ENCODE data around the gene CPPED1.
A peak's percentile ranks its signal among the peaks of the same experiment; 100 is the strongest.

The CPPED1 gene

GRCh38 chr16:12828206-12828605, 24.5 kb upstream of the CPPED1 start:
- H3K14ac ChIP-seq (ENCODE audit: low read length) = no peak overlapping the region
- no peak overlapping the region for H3K9ac ChIP-seq (ENCODE audit: low read length)
- H3K79me2 ChIP-seq (ENCODE audit: control insufficient read depth, insufficient read depth, low read length, poor library complexity) = no peaks in the 10 kb centered on the region
- H3K4me3 ChIP-seq (ENCODE audit: low read depth, low read length) = no peak overlapping the region
- H2BK12ac ChIP-seq (ENCODE audit: low read length) = no peak overlapping the region
- no peak overlapping the region for H4K8ac ChIP-seq (ENCODE audit: low read depth, low read length)
- H3K18ac ChIP-seq (ENCODE audit: low read length) = no peak overlapping the region
- no peaks in the 10 kb centered on the region for H3K27me3 ChIP-seq (ENCODE audit: insufficient read depth, low read length)
- H3K4me2 ChIP-seq (ENCODE audit: low read length) = no peak overlapping the region
- H2AK5ac ChIP-seq (ENCODE audit: low read length) = no peak overlapping the region
- no peak for DNase-seq
- H3K4ac ChIP-seq (ENCODE audit: low read depth, low read length) = no peak overlapping the region
- H3K9me3 ChIP-seq (ENCODE audit: insufficient read depth, low read depth, low read length) = no peaks in the 10 kb centered on the region
- H3K27ac ChIP-seq (ENCODE audit: low read depth, low read length) = no peak overlapping the region
- H3K23ac ChIP-seq (ENCODE audit: low read length) = no peak overlapping the region
- no peak overlapping the region for H4K12ac ChIP-seq (ENCODE audit: low read depth, low read length)
- no peak overlapping the region for H2BK120ac ChIP-seq (ENCODE audit: insufficient read depth, low read length, poor library complexity)
- no peak overlapping the region for H4K91ac ChIP-seq (ENCODE audit: low read depth, low read length)
- no peaks in the 10 kb centered on the region for H3K36me3 ChIP-seq (ENCODE audit: control insufficient read depth in 1 of 2, insufficient read depth in 2 of 2, low read length in 2 of 2)
- H2AFZ ChIP-seq (ENCODE audit: insufficient read depth, low read length, poor library complexity) = no peak overlapping the region
- no peak overlapping the region for H2BK5ac ChIP-seq (ENCODE audit: low read depth, low read length, poor library complexity)
- H3K4me1 ChIP-seq (ENCODE audit: control insufficient read depth in 1 of 2, insufficient read depth in 2 of 2, low read length in 2 of 2) = no peaks in the 10 kb centered on the region
- H3K79me1 ChIP-seq (ENCODE audit: low read length) = no peaks in the 10 kb centered on the region

DNA sequence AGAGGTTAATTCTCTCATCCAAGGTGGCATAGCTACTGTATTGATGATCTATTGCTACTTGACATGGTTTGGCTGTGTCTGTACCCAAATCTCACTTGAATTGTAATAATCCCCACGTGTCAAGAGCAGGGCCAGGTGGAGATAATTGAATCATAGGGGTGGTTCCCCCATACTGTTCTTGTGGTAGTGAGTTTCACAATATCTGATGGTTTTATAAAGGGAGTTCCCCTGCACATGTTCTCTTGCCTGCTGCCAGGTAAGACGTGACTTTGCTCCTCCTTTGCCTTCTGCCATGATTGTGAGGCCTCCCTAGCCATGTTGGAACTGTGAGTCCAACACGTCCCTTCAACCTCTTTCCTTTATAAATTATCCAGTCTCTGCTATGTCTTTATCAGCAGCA, 22.9 kb upstream of the CPPED1 start:
- no peak overlapping the region for H2BK5ac ChIP-seq (ENCODE audit: low read depth, low read length, poor library complexity)
- no peaks in the 10 kb centered on the region for H3K9me3 ChIP-seq (ENCODE audit: insufficient read depth, low read depth, low read length)
- no CpG with 5 or more reads among the region's 3 CpGs for WGBS (ENCODE audit: extremely low coverage, insufficient coverage, insufficient read length)
- no peaks in the 10 kb centered on the region for H3K79me2 ChIP-seq (ENCODE audit: control insufficient read depth, insufficient read depth, low read length, poor library complexity)
- no peak overlapping the region for H3K4me2 ChIP-seq (ENCODE audit: low read length)
- H4K91ac ChIP-seq (ENCODE audit: low read depth, low read length) = no peak overlapping the region
- no peak overlapping the region for H3K9ac ChIP-seq (ENCODE audit: low read length)
- no peak overlapping the region for H2AK5ac ChIP-seq (ENCODE audit: low read length)
- no peak overlapping the region for H3K4ac ChIP-seq (ENCODE audit: low read depth, low read length)
- no peak overlapping the region for H3K27ac ChIP-seq (ENCODE audit: low read depth, low read length)
- H3K79me1 ChIP-seq (ENCODE audit: low read length) = no peaks in the 10 kb centered on the region
- no peak overlapping the region for H4K8ac ChIP-seq (ENCODE audit: low read depth, low read length)
- H3K27me3 ChIP-seq (ENCODE audit: insufficient read depth, low read length) = no peaks in the 10 kb centered on the region
- no peaks in the 10 kb centered on the region for H3K4me1 ChIP-seq (ENCODE audit: control insufficient read depth in 1 of 2, insufficient read depth in 2 of 2, low read length in 2 of 2)
- H2BK12ac ChIP-seq (ENCODE audit: low read length) = no peak overlapping the region
- DNase-seq = no peak
- H3K36me3 ChIP-seq (ENCODE audit: control insufficient read depth in 1 of 2, insufficient read depth in 2 of 2, low read length in 2 of 2) = no peaks in the 10 kb centered on the region
- no peak overlapping the region for H3K23ac ChIP-seq (ENCODE audit: low read length)
- no peak overlapping the region for H2AFZ ChIP-seq (ENCODE audit: insufficient read depth, low read length, poor library complexity)
- H3K4me3 ChIP-seq (ENCODE audit: low read depth, low read length) = no peak overlapping the region
- H4K12ac ChIP-seq (ENCODE audit: low read depth, low read length) = no peak overlapping the region
- no peak overlapping the region for H3K14ac ChIP-seq (ENCODE audit: low read length)
- no peak overlapping the region for H3K18ac ChIP-seq (ENCODE audit: low read length)
- no peak overlapping the region for H2BK120ac ChIP-seq (ENCODE audit: insufficient read depth, low read length, poor library complexity)

DNA sequence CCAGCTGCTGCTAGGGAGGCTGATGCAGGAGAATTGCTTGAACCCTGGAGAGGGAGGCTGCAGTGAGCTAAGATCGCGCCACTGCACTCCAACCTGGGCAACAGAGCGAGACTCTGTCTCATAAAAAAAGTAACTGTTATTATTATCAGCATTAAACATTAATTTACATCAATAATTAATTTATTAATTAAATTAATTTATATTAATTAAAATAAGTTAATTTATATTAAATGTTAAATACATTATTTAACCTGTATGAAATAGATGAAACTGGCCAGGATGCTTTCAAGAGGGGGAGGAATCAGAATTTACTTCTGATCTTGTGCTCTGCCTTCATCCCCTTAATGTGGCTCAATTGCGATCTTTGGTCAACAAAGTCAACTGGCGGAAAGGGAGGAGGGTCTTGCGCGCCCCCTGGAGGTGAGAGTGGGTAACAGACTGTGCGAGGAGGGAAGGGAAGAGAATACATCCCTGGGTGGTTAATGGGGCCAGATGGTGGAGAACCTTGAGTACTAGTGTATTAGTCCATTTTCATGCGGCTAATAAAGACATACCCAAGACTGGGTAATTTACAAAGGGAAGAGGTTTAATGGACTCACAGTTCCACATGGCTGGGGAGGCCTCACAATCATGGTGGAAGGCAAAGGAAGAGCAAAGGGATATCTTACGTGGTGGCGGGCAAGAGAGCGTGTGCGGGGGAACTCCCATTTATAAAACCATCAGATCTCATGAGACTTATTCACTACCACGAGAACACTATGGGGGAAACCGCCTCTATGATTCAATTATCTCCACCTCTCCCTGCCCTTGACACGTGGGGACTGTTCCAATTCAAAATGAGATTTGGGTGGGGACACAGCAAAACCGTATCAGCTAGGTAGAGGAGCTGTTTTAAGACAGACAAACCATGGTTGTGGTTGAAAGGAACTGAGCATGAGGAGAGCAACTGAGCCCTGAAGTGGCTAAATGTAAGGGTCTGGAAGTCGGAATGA, 15.7 kb upstream of the CPPED1 start:
- H3K79me2 ChIP-seq (ENCODE audit: control insufficient read depth, insufficient read depth, low read length, poor library complexity) = no peaks in the 10 kb centered on the region
- no peaks in the 10 kb centered on the region for H3K27me3 ChIP-seq (ENCODE audit: insufficient read depth, low read length)
- H3K36me3 ChIP-seq (ENCODE audit: control insufficient read depth in 1 of 2, insufficient read depth in 2 of 2, low read length in 2 of 2) = no peaks in the 10 kb centered on the region
- no peak overlapping the region for H4K8ac ChIP-seq (ENCODE audit: low read depth, low read length)
- no peak overlapping the region for H2AFZ ChIP-seq (ENCODE audit: insufficient read depth, low read length, poor library complexity)
- H3K23ac ChIP-seq (ENCODE audit: low read length) = no peak overlapping the region
- no CpG with 5 or more reads among the region's 18 CpGs for WGBS (ENCODE audit: extremely low coverage, insufficient coverage, insufficient read length)
- H3K9me3 ChIP-seq (ENCODE audit: insufficient read depth, low read depth, low read length) = no peaks in the 10 kb centered on the region
- H3K79me1 ChIP-seq (ENCODE audit: low read length) = no peaks in the 10 kb centered on the region
- H2BK12ac ChIP-seq (ENCODE audit: low read length) = no peak overlapping the region
- H3K9ac ChIP-seq (ENCODE audit: low read length) = no peak overlapping the region
- no peak overlapping the region for H4K91ac ChIP-seq (ENCODE audit: low read depth, low read length)
- no peak overlapping the region for H3K4me3 ChIP-seq (ENCODE audit: low read depth, low read length)
- H3K4me1 ChIP-seq (ENCODE audit: control insufficient read depth in 1 of 2, insufficient read depth in 2 of 2, low read length in 2 of 2) = no peaks in the 10 kb centered on the region
- H3K14ac ChIP-seq (ENCODE audit: low read length) = no peak overlapping the region
- no peak overlapping the region for H4K12ac ChIP-seq (ENCODE audit: low read depth, low read length)
- H3K27ac ChIP-seq (ENCODE audit: low read depth, low read length) = no peak overlapping the region
- no peak overlapping the region for H2AK5ac ChIP-seq (ENCODE audit: low read length)
- H2BK120ac ChIP-seq (ENCODE audit: insufficient read depth, low read length, poor library complexity) = no peak overlapping the region
- no peak overlapping the region for H3K4ac ChIP-seq (ENCODE audit: low read depth, low read length)
- DNase-seq = peak; percentile 51 to 87
- no peak overlapping the region for H3K18ac ChIP-seq (ENCODE audit: low read length)
- no peak overlapping the region for H3K4me2 ChIP-seq (ENCODE audit: low read length)
- no peak overlapping the region for H2BK5ac ChIP-seq (ENCODE audit: low read depth, low read length, poor library complexity)

DNA sequence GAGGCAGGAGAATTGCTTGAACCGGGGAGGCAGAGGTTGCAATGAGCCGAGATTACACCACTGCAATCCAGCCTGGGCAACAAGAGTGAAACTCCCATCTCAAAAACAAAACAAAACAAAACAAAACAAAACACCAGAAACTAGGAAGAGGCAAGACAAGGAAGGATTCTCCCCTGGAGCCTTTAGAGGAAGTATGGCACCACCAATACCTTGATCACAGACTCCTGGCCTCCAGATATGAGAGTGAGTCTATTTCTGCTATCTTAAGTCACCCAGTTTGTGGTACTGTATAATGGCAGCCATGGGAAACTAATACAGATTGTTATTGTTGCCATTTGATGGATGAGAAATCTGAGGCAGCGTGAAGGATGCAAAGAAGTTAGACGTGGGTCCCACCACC, 14.6 kb upstream of the CPPED1 start:
- H3K36me3 ChIP-seq (ENCODE audit: control insufficient read depth in 1 of 2, insufficient read depth in 2 of 2, low read length in 2 of 2) = no peaks in the 10 kb centered on the region
- H3K79me1 ChIP-seq (ENCODE audit: low read length) = no peaks in the 10 kb centered on the region
- no peak overlapping the region for H3K4ac ChIP-seq (ENCODE audit: low read depth, low read length)

More for the DNA sequence above, 14.6 kb upstream of the CPPED1 start:
- Histone ChIP-seq H3K4me2 (ENCODE audit: low read length) (no peak overlapping the region), H3K4me1 (ENCODE audit: control insufficient read depth in 1 of 2, insufficient read depth in 2 of 2, low read length in 2 of 2) (no peaks in the 10 kb centered on the region), H4K12ac (ENCODE audit: low read depth, low read length) (no peak overlapping the region), H2AFZ (ENCODE audit: insufficient read depth, low read length, poor library complexity) (no peak overlapping the region), H3K27me3 (ENCODE audit: insufficient read depth, low read length) (no peaks in the 10 kb centered on the region), H4K91ac (ENCODE audit: low read depth, low read length) (no peak overlapping the region), H3K9me3 (ENCODE audit: insufficient read depth, low read depth, low read length) (no peaks in the 10 kb centered on the region), H2BK120ac (ENCODE audit: insufficient read depth, low read length, poor library complexity) (no peak overlapping the region), H3K18ac (ENCODE audit: low read length) (no peak overlapping the region), H2BK5ac (ENCODE audit: low read depth, low read length, poor library complexity) (no peak overlapping the region), H2AK5ac (ENCODE audit: low read length) (no peak overlapping the region), H3K27ac (ENCODE audit: low read depth, low read length) (no peak overlapping the region), H3K4me3 (ENCODE audit: low read depth, low read length) (no peak overlapping the region), H3K79me2 (ENCODE audit: control insufficient read depth, insufficient read depth, low read length, poor library complexity) (no peaks in the 10 kb centered on the region), H2BK12ac (ENCODE audit: low read length) (no peak overlapping the region), H3K23ac (ENCODE audit: low read length) (no peak overlapping the region), H3K14ac (ENCODE audit: low read length) (no peak overlapping the region), H4K8ac (ENCODE audit: low read depth, low read length) (no peak overlapping the region), H3K9ac (ENCODE audit: low read length) (no peak overlapping the region)
- DNase-seq = peak in 1 of 2 donors; percentile 52
- WGBS (ENCODE audit: extremely low coverage, insufficient coverage, insufficient read length) = no CpG with 5 or more reads among the region's 4 CpGs

Data from trophoblast cell (in vitro differentiated cells and primary cell).